GM18511 (cell line): ENCODE data around the gene POLR1E.

Source experiments
- ATAC-seq: cut with Tn5 transposase; IDR thresholded peaks from one replicate; pipeline ENCODE4 v1.9.1; 2021; ENCODE audit warnings: mild to moderate bottlenecking, moderate library complexity; ENCODE audit not compliant: unreplicated experiment

The POLR1E gene

DNA sequence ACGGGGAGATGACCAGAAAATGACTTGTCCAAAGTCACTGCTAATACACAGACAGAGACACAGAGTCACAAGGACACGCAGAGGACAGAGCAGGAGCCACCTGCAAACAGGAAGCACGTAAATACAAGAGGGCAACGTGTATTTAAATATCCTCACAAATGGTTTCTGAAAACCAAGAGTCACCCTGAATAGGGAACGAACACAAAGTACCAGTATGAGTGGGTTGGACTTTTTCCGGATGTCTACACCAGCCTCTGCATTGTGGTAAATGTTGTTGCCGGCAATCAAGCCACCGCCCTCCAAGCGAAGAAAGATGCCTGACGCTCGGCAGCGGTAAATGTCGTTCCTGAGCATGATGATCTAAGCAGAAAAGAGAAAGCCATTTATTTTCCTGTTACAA is 46.0 kb downstream of the POLR1E start:
- peak; percentile 41 for ATAC-seq

DNA sequence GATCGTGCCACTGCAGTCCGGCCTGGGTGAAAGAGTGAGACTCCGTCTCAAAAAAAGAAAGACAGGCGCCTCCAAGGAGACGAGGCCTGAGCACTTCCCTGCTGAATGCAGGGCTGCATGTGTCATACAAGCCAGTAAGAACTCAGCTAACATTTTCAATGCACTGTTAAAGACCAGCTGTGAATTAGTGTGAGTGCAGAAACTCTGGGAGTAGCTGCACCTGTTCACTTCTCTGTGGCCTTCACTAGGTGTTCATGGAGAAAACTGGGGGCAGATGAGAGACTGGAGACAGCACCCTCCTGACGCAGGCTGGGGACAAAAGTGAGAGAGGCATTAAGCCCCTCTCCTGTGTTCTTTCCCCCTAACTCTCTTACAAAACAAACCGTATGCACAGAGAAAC is 48.7 kb downstream of the POLR1E start:
- ATAC-seq = no peak

DNA sequence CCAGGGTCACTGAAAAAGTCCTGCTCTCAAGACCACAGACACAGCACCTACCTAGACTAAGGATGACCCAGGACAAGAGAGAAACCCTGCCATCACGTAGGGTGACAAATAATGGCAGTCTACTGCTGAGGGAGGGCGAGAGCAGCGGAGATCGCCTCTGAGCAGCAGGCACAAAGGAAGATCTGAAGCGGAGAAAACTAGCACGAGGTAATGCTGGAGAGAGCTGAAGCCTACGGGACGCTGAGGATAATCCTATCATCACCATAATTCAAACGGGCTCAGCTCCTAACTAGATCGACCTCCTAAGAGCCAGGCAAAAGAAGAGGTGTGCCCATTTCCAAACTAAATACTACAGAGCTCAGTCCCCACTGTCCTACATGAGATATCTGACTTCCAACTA is 49.2 kb downstream of the POLR1E start:
- no peak for ATAC-seq

DNA sequence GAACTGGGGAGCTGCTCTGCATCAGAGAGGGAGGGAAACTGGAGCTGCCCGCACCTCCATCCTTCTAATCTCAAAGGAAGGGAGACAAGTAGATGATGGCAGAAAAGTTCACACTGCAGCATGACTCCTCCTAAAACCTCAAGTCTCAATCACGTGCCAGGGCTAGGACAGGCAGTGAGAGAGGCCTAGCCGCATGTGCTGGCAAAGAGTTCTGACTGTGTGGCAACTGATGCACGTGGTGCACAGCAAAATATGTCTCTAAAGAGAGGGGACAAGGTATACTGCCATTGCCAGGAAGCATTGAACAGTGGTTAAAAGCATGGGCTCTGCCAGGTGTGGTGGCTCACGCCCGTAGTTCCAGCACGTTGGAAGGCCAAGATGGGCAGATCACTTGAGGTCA is 52.4 kb downstream of the POLR1E start:
- no peak for ATAC-seq

DNA sequence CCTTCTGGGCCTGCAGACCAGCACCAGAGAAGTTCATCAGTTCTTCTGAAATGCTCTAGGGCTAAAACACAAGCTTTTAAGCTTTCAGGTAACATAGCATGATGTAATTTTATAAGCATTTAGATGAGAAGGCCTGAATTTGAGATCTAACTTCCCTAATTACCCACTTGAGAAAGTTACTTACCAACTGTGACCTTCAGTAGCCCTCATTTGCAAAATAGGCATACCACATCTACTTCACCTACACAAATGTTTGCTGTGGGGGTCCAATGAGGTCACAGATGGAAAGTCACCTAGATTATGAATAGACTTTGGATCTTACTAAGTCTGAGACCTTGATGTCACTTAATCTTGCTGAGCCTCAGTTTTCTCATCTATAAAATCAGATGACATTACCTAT is 53.9 kb downstream of the POLR1E start:
- no peak for ATAC-seq

DNA sequence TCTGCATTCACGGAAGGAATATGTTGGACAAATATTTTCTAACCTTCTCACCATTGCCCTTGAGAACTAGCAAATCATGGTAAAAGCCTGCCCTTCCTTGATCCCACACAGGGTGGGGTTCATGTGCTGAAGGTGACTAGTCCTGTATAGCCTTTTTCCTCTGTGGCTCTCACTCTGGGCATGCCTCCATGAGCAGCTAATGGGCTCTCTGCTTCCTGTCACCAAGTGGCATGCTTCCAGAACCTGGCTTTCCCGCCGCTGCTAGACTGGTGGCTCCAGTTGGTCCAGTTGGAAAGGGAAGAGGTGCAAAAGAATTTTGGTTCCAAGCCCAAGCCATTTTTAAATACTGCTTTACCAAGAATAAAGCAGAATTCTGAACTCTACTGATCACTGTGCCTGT is 54.9 kb downstream of the POLR1E start:
- ATAC-seq = no peak

DNA sequence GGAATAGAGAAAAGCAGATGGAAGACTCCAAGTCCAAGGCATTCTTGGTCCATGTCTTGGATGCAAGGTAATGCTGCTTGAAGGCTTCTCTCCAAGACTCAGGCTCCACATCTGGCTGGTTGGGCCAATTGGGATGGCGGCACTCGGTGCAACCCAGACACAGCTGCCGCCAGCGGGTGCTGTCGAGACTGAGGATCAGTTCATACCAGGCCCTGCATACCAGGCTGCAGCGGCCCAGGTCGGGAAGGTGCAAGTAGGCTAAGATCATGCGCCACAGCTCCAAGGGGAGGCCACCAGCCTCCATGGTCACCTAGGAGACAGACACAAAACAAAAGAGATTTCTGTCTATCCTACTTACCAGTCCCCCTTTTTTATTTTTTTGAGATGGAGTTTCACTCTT is 55.7 kb downstream of the POLR1E start:
- no peak for ATAC-seq

DNA sequence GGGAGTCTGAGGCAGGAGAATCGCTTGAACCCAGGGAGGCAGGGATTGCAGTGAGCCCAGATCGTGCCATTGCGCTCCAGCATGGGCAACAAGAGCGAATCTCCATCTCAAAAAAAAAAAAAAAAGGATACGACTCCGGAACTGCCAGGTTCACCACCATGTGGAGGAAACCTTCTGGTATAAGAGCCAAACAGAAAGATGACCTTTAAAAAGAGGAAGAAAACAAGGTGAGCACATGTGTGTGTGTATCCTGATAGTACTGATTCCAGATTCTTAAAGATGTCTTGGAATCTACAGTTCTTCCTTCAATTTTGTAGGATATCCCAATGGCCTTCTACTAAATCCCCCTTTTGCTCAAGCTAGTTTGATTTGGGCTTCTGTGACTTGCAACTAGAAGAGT is 56.7 kb downstream of the POLR1E start:
- no peak for ATAC-seq

DNA sequence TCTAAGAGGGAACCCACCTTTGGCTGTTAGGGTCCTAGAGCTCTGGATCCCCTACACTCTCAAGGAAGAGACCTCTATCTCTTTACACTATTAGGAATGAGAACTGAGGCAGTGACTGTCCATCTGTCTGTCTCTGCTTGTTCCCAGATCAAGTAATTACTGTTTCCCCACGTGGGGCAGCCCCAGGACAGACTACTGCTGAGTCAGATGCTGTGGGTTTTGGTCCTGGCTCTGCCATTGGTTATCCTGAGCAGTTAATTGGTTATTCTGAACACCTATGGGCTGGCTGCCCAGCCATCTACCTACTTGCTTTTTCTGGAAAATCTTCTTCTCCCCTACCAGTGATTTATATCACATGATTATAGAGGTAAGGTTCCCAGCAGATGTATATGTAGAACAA is 57.1 kb downstream of the POLR1E start:
- no peak for ATAC-seq

DNA sequence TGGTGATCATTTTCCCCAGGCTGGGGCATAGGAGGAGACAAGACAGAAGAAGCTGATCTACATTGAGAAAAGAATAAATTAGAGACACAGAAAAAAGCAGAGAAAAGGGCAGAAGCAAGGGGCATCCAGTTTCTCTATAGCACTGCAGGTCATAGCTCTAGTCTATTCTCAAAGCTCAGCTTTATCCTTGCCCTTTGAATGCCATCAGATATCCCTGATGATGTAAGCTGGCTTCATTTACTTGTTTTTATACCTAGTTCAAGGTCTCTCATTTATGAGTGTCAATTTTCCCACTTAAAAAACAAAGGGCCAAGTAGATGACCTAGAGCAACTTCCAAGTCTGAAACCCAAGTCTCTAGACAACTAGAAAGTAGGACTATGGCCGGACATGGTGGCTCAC is 57.7 kb downstream of the POLR1E start:
- no peak for ATAC-seq

DNA sequence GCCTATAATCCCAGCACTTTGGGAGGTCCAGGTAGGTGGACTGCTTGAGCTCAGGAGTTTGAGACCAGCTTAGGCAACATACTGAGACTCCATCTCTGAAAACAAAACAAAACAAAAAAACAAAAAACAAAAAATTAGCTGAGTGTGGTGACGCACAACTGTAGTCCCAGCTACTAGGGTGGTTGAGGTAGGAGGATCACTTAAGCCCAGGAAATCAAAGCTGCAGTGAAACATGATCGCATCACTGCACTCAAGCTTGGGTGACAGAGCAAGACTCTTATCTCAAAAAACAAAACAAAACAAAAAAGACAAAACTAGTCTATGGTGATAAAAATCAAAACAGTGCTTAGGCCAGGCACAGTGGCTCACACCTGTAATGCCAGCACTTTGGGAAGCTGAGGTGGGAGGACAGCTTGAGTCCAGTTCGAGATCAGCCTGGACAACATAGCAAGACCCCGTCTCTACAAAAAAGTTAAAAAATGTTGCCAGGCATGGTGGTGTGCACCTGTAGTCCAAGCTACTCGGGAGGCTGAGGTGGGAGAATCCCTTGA is 61.7 kb downstream of the POLR1E start:
- no peak for ATAC-seq

DNA sequence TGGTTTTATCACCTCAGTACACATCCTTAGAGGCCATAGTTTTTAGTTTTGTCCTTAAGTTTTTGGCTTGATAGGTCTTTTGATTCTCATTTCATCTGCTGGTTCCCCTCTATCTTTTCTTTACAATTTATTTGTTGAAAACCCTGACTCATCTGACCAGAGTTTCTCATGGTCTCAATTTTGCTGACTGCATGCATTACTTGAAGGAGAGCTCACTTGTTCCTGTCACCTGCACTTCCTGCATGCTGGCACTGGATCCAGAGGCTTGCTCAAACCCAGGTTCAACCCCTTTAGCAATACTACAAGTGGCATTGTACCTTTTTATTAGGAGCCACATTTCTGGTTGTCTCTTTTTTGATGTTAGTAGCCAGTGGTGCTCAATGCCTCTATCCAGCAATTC is 63.8 kb downstream of the POLR1E start:
- ATAC-seq = no peak

DNA sequence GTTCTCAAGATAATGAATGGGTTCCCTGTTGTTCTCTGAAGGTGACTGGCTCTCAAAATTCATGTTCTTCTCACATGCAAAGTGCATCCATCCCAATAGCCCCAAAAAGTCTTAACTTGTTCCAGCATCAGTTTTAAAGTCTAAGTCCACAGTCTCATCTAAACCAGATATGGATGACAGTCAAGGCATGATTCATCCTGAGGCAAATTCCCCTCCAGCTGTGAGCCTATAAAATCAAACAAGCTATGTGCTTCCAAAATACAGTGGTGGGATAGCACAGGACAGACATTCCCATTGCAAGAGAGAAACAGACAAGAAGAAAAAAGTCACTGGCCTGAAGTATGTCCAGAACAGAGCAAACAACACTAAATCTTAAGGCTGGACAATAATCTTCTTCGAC is 65.0 kb downstream of the POLR1E start:
- no peak for ATAC-seq

DNA sequence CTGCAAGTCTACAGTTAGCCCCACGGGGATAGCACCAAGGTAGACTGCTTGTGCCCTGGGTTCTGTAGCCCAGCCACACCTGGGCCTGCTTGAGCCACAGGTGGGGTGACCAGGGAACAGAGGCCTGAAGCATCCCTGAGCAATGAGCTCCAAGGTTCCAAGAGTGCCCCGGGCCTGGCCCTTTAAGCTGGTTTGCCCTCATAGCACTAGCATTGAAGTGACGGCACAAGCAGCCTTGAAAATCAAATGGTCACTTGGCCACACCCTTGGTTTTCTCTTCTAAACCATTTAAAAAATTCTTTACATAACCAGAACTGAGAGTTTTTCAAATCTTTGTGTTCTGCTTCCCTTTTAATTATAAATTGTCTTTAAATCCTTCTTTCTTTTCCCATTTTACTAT is 65.7 kb downstream of the POLR1E start:
- ATAC-seq = no peak

DNA sequence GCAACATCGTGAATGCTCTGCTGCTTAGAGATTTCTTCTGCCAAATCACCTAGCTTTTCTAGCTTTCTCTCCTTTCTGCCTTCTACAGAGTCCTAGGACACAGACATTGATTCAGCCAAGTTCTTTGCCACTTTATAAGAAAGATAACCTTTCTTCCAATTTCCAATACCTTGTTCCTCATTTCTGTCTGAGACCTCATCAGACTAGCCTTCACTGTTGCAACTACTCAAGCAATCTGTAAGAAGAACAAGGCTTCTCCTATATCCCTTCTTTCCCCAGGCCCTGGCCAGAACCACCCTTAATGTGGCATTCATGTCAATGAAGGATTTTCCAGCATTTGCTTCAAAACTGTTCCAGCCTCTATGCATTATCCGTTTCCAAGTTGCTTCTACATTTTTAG is 66.1 kb downstream of the POLR1E start:
- no peak for ATAC-seq
